HG03103 (cell line): Measurements from ENCODE around the gene RTN4.

ENCODE experiments used
- ATAC-seq: cut with Tn5 transposase; IDR thresholded peaks from one replicate; pipeline ENCODE4 v1.9.1; 2021; ENCODE audit warnings: low read depth; ENCODE audit not compliant: unreplicated experiment

The RTN4 gene

DNA sequence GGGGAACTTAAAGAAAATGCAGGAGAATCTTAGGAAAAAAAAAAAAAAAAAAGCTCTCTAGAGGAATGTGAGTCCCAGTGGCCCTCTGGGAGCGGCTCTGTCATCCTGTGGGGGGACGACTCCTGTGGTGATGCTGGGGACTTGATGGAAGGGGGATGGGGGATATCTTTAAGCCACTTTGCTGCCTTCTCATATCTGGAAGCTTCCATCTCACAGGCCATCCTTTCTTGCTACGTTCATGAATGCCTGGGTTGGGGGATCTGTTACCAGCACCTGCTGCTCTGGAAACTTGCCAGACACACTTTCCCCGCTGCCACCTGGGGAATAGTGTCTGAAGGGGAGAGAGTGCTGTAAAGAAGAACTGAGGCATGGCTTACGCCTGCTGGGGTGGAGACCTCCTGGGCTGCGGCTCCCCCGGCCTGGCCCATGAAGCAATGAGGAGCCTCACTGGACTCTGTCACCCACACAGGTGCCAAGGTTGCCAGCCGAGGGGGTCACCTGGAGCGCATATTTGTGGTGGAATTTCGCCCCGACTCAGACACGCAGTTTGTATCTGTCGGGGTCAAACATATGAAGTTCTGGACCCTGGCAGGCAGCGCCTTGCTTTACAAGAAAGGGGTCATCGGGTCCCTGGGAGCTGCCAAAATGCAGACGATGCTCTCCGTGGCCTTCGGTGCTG is 92.8 kb downstream of the RTN4 start:
- no peak for ATAC-seq

DNA sequence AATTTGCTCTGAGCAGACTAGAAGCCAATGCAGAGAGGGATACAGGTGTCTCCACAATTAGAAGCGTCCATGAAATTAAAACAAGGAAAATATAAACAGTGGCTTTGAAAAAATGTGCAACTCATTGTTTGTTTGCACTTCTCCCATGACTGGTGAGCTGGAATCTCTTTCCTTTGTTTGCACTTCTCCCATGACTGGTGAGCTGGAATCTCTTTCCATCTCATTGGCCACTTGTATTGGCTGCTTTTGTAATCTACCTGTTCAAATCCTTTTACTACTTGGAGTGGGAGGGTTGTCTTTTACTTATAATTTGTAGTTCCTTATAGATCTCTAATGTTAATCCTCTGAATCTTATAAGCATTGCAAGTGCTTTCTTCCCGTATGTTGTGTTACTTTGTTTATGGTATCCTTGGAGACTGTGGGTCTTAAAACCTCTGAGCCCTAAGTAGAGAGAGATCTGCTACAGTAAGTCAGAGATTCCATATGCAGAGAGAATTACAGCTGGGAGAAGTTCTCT is 94.1 kb downstream of the RTN4 start:
- no peak for ATAC-seq

DNA sequence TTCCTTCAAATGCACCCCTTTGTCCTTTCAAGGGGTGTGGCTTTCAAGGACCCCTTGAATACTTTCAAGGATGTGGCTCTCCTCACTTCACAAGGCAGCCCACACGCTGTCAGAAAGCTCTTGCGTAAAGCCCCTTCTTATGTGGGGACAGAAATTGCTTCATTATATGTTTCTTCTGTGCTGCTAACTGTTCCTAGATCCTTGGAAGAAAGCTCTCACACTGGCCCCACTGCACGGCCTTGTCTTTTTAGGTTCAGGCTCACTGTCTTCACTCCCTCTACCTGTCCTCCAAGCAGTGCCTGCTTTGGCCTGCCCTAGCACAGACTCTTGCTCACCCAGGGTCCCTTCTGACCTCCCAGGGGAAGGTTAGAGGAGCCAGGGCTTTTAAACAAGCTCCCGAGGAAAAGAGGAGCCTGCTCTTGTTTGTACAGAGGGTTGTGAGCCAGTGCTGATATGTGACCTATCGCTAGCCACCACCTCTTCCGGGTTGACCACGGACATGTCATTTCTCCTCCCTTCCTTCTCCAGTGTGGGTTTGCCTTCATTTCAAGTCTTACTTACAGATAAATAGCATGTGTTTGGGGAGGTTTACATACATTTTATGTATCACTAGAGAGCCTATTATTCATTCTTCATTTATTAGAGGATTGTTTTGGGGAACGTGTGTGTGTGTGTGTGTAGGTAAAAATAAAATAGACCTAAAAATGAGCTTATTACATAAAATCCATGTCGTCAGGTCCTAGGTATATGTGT is 94.7 kb downstream of the RTN4 start:
- ATAC-seq, result no peak

DNA sequence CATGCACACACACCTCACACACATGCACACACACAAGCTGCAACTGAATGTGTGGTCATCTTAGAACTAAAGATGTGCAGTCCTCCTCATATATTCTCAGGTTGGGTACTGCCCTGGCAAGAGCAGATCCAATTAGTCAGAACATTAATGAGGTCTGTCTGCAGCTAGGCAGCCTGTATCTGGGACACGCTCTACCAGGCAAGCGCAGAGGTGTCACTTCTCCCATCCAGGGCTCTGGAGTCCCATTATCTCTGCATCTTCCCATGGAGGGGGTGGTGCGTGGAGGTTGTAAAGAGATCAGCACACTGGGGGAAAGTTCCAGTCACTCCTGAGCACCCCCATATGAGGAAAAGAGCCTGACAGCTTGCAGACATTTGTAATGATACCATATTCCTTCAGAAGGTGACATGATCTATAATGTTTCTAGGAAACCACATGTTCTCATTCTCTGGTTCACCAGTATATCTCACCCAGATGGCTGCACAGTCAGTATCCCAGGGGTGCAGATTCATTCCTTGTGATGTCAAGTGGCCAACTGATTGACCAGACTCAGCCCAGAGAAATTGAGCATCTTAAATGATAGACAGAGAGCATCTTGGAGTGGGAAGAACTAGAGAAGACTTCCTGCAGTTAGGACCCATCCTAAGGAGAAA is 95.4 kb downstream of the RTN4 start:
- no peak for ATAC-seq

DNA sequence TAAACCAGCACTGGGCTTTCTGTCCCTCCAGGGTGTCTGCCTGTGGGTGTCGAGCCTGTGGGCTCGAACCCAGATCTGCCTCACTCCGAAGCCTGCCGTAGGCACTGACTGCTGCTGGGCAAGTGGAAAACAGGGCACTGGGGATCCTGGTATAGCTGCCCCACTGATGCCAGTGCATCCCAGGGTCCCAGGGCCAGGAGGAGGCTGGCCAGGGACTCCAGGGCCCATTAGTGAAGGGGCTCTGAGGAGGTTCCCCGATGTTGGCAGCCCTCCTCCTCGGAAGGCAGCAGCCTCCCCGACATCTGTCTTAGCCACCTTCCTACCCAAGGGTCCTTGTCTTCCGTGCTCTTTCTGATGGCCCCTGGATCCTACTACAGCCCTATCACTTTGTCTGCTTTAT is 96.1 kb downstream of the RTN4 start:
- no peak for ATAC-seq

DNA sequence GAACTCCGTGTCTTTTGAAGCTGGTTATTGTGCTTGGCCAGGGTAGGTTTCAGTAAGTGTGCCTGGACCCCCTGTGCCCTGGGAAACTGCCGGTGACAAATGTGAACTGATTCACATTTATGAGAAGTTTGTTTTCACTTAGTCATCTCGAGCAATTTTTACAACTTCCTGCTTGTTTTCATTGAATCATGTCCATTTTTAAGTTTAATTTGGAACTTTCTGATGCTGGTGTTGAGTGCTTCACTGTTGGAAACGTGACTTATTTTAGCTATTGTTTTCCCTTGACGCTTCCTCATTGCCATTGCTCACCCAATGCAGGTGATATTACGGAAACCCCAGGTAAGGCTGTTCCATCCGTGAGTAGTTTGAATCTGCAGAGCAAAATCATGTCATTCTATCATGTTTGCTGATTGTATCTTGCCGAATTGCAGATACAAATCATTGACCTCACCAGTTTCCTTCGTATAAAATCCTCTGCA is 97.2 kb downstream of the RTN4 start:
- ATAC-seq, result no peak

DNA sequence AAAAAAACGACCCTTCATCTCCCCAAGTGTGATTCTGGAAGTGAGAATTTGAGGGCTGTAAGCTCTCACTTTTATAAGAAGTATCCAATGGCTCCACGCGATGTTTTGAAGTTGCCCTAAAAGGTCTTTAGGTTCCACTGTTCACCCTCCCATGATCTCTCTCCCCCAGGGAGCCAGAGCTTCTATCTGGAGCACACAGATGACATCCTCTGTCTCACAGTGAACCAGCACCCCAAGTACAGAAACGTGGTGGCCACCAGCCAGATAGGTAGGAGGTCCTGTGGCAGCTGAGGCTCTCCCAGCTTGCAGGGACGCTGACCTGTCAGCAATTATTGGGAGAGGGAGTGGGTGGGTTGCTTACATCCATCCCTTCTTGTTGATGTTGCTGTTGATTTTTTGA is 97.8 kb downstream of the RTN4 start:
- ATAC-seq, result no peak

DNA sequence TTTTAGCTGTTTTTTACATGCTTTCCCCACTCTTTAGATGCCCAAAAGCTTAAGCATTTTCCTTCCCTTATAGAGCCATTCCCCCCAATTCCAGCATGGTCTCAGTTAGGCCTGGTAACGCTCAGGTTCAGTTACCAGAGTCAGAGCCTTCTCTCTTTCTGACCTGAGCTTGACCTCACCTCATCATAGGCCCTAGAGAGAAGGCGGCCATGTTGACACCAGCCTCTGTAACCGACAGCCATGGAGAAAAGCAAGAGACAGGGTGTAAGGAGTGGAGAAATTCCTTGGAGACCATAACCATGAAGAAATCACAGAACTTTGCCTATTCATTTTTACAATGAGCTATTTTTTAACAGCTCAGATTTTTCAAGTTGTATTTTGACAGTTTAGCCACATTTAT is 99.4 kb downstream of the RTN4 start:
- no peak for ATAC-seq

DNA sequence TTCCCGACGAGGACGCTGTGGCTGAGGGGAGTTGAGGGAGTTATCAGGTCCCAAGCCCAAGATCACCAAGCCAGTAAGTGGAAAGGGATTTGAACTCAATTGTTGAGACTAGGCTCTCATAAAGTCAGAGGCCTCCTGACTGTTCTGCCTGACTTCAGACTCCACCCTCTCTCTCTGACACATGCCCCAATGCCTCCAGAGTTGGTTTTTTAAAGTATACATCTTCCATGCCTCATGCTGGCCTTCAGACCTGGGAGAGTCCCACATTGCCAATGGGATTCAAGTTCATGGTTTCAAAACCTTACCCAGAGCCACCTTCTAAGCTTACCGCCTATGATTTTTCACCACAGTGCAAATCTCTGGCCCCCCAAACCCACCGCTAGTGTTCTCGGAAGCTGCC is 100.8 kb downstream of the RTN4 start:
- ATAC-seq, result no peak

DNA sequence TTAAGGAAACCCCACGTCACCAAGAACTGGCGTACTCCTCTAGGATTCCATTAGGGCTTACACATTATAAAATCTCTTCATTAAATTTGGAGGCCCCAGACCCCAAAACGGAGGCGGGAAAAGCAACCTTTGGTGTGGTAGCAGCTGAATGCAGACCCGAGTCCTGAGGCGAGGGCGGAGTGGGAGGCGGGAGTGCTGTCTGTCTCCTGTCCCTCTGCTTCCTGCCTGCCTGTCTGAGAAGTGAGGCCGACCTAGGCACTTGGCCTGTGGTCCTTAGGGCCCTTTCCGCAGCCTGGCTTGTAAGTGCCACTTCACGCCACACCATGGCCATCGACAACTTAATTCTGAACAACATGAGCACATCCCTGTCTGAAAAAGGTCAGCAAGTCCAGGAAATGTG is 102.1 kb downstream of the RTN4 start:
- no peak for ATAC-seq

DNA sequence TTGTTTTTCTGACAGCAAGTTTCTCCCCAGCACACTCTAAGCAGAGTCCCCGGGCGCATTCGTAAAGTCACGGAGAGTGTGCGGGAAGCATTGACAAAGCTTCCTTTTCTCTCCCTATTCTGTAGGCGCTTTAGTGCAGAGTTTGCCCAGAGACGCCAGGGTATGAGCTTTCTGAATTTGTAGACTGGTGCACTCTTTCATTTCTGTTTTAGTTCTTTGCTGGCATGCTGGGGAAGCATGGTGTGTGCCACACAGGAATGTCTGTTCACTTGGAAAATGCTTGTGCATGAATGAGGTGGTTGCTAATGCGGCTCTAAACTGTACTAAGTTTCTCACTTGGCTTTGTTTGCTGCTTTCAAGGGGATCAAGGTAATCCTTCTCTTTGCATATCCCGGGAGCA is 102.6 kb downstream of the RTN4 start:
- no peak for ATAC-seq

DNA sequence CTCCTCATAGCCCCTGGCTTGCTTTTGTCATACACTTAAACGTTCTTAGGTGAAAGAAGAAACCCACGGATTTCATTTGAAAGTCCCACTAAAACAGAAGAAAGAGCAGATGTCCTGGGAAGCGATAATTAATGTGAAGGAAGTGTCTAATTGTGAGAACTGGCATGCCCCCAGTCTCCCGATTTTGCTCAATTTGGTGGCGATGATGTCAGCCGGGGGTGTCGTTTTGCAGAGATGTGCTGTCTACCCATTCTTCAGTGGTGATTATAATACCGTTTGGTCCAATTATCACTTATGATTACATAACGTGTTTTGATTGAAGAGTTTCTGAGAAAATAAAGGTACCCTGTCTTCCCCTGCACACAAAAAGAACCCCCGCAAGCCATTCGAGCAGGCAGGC is 103.1 kb downstream of the RTN4 start:
- ATAC-seq, result no peak

DNA sequence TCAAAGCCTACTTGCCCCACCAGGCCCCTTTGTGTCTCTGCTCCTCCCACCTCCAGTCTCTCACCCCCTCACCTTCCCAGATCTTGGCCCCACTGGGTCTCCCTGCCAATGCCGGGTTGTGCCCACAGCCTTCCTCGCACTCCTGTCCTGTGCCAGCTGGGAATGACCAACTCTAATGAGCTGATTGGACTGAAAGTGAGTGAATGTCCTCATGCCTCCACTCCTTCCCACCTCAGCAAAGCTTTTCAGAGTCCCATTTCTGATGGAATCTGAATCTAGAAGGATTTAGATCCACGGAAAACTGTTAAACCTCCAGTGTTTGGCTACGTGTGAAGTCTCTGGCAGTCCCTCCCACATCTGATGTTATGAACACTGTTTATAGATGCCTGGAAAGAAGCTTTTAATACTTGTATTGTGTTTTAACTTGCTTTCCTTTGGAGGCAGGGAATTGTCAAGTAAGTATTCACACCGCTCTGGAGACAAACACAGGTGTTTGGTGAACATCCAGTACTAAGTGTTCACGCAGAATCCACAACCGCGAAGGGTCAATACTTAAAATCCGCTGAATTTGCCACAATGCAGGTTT is 103.9 kb downstream of the RTN4 start:
- ATAC-seq, result no peak

DNA sequence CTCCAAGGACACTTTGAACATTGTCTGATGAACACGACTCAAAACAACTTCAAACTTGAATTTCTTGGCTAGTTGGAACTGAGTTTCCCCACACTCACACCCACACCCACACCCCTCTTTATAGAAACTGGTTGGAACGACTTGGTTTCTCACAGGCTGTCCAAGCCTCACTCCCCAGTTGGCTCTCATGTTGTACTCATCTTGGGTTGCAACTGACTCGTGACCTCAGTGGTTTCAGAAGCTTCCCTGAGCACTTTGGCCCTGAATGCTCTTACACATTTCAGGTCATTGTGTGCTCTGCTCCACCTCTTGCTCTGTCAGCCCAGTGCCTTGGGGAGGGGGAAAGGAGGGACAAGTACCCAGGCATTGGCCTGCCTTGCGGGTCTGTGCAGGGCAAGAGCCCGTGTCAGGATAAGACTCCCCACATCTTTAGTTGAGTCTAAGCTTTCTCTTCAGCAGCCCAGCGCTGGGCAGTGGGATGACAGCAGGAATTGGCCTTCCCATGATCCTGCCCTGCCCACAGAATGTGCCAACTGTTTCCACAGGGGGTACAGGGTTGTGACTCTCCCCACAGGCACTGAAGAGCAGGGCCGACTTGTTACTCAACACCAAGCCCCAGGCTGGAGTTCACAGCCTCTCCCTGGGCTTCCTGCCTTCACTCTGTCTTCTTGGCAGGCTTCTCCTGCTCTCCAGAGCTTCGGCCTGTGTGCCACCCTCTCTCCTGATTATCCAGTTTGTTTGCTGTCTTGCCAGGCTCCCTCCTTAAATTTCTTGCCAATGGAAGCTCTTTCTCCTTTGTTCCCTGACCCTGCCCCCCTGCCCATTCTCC is 104.6 kb downstream of the RTN4 start:
- peak; percentile 70 for ATAC-seq

DNA sequence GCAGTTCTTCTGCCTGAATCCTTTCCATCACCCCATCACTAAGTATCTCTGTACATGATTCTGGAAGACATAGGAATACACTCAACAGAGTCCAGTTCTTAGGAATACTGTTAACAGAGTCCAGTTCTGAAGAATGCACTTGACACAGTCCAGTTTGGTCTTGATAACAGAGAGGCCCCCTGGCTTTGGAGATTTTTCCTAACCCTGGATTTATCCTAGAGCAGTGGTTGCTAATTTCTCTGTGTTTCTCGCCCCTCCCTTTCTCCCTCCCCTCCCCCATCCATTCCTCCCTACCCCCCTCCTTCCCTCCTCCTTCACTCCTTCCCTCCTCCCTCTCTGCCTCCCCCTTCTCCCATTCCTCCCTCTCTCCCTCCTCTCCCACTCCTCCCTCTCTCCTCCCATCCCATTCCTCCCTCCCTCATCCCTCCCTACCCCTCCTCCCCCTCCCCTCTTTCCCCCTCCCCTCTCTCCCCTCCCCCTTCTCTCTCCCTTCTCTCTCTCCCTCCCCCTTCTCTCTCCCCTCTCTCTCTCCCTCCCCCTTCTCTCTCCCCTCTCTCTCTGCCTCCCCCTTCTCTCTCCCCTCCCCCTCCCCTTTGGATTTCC is 105.4 kb downstream of the RTN4 start:
- no peak for ATAC-seq

DNA sequence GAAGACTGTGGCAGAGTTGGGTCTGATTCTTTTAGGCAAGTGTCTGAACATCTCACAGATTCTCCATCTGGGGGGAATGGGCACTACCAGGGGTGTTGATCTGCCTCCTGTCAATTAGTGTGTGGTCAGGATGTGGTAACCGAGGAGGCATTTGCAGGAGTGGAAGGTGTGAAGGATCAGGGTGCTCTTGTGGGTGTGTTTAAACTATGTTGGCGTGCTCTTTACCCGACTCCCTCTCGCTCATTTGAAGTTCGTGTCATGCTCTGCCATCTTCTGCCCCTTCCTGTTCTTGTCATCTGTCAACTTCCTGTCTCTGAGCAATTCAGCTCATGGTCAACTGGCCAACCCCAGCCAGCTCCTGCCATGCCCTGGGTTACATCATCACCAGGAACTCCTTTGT is 107.9 kb downstream of the RTN4 start:
- ATAC-seq, result no peak

DNA sequence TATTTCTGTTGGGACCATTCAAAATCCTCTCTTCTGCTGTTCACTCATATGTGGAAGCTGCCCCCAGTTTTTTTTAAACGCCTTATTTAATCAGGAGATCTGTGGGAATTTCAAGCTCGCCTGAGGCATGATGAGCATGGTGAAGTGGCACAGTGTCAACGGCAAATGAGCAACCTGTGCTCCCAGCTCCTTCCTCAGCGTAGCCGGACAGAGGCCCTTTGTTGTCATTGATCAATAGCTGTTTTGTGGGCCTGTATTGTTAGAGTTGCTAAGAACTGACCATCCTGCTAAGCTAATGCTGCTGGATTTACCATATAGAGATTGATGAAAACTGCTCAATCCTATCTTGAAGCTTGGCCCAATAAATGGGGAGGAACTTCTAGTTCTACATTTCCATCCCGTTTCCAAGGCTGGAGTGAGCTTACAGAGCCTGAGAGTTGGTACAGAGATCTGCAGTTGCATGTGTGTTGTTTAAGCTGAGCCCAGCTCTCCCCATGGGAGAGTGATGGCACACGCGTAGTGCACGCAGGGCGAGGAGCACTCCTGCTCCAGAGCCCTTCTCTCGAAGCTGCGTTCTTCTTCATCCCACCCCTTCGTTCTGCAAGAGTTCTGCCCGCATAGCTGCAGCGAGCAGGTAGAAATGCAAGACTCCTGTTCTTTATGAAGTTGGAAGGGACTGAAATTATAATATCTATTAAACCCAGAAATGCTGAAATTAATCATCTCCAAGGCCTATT is 108.8 kb downstream of the RTN4 start:
- no peak for ATAC-seq

DNA sequence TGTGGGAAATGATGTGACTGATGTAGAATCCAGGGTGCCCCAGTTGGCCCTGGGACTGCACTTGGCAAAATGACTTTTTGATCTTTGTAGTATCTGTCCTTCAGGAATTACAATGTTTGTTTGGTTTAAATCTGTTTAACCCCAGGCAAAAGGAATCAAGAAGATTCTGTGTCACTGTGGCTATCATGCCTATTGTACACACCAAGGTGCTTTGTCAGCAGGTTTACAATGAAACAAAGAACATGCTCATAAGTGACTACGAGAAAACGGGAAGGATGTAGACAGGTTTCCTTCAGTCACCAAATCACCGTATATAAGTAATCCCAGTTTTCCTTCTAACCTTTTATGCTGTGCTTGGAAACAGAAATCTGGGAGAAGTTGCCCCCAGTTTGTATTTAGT is 109.5 kb downstream of the RTN4 start:
- no peak for ATAC-seq

DNA sequence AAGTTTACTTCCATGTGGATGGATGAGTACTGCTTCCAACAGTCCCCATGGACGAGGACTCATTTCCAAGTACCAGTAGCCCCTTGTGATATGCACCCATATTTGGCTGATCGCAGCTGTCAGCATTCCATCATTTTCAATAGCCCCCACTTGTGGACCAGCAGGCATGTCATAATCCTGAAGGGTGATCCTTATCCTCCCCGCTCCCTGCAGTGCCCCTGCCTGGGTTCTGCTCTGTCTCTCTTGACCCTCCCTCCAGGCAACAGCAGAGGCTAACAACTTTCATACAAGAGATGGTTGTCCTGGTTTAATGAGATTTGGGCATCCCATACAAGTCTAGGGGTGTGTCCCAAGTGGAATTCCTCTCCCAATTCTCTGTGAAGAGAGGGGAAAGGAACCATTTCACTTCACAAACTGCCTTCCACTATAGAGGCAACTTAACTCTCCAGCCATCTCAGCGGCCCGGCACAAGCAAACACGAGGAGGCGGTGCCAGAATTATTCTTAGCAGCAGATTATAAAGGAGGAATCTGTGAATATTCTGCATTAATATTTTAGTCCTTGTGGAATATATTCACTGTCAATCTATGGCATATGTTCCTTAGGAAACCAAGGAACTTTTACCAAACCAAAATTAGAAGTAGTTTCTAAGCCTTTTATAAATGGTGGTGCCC is 110.7 kb downstream of the RTN4 start:
- ATAC-seq, result no peak
